ENCODE data around the gene SLC26A5. TPM values are rescaled to one million over a fixed set of nuclear protein-coding genes. Genes with fewer than 3 reads are reported as not detected.

The SLC26A5 gene
- polyA plus RNA-seq, 2 donors: 0.01 to 0.06 TPM

GRCh38 chr7:103389263-103389662 lies 56.7 kb downstream of the SLC26A5 start:
- no peak overlapping the region for H3K27ac ChIP-seq (ENCODE audit: low read depth in 2 of 2, low read length in 1 of 2)

GRCh38 chr7:103388469-103389140 lies 57.4 kb downstream of the SLC26A5 start:
- H3K36me3 ChIP-seq (ENCODE audit: control insufficient read depth in 2 of 2, insufficient read depth in 2 of 2, low read length in 1 of 2): no peaks in the 10 kb centered on the region
- H3K27me3 ChIP-seq (ENCODE audit: control insufficient read depth in 1 of 2, insufficient read depth in 2 of 2, low read length in 2 of 2): no peaks in the 10 kb centered on the region
- H3K4me3 ChIP-seq (ENCODE audit: low read depth in 1 of 2, low read length in 2 of 2): no peak overlapping the region
- no peaks in the 10 kb centered on the region for H3K9me3 ChIP-seq (ENCODE audit: control insufficient read depth in 2 of 2, insufficient read depth in 1 of 2, low read depth in 1 of 2, low read length in 1 of 2)
- no peaks in the 10 kb centered on the region for H3K4me1 ChIP-seq (ENCODE audit: control insufficient read depth in 2 of 2, insufficient read depth in 2 of 2, low read length in 1 of 2)
- H3K27ac ChIP-seq (ENCODE audit: low read depth in 2 of 2, low read length in 1 of 2): no peak overlapping the region
- 69 to 76% methylated on average over 4 of the region's 4 CpGs for WGBS, 2 donors

More at GRCh38 chr7:103389263-103389662, 56.7 kb downstream of the SLC26A5 start:
- Histone ChIP-seq H3K9me3 (ENCODE audit: control insufficient read depth in 2 of 2, insufficient read depth in 1 of 2, low read depth in 1 of 2, low read length in 1 of 2) (no peaks in the 10 kb centered on the region), H3K36me3 (ENCODE audit: control insufficient read depth in 2 of 2, insufficient read depth in 2 of 2, low read length in 1 of 2) (no peaks in the 10 kb centered on the region), H3K4me3 (ENCODE audit: low read depth in 1 of 2, low read length in 2 of 2) (no peak overlapping the region), H3K4me1 (ENCODE audit: control insufficient read depth in 2 of 2, insufficient read depth in 2 of 2, low read length in 1 of 2) (no peaks in the 10 kb centered on the region), H3K27me3 (ENCODE audit: control insufficient read depth in 1 of 2, insufficient read depth in 2 of 2, low read length in 2 of 2) (no peaks in the 10 kb centered on the region)
- WGBS, 2 donors: 82 to 87% methylated on average over 3 of the region's 3 CpGs

- Histone ChIP-seq H3K4me1 (ENCODE audit: control insufficient read depth in 2 of 2, insufficient read depth in 2 of 2, low read length in 1 of 2) (no peaks in the 10 kb centered on the region), H3K27ac (ENCODE audit: low read depth in 2 of 2, low read length in 1 of 2) (no peak overlapping the region), H3K9me3 (ENCODE audit: control insufficient read depth in 2 of 2, insufficient read depth in 1 of 2, low read depth in 1 of 2, low read length in 1 of 2) (no peaks in the 10 kb centered on the region), H3K27me3 (ENCODE audit: control insufficient read depth in 1 of 2, insufficient read depth in 2 of 2, low read length in 2 of 2) (no peaks in the 10 kb centered on the region), H3K4me3 (ENCODE audit: low read depth in 1 of 2, low read length in 2 of 2) (no peak overlapping the region), H3K36me3 (ENCODE audit: control insufficient read depth in 2 of 2, insufficient read depth in 2 of 2, low read length in 1 of 2) (no peaks in the 10 kb centered on the region)
- WGBS, 2 donors: 85 to 90% methylated on average over 1 of the region's 1 CpG
Observed at GRCh38 chr7:103387242-103387641, 58.8 kb downstream of the SLC26A5 start.

GRCh38 chr7:103382032-103382402 lies 64.0 kb downstream of the SLC26A5 start:
- Histone ChIP-seq H3K27ac (ENCODE audit: low read depth in 2 of 2, low read length in 1 of 2) (no peak overlapping the region), H3K9me3 (ENCODE audit: control insufficient read depth in 2 of 2, insufficient read depth in 1 of 2, low read depth in 1 of 2, low read length in 1 of 2) (no peaks in the 10 kb centered on the region)
- WGBS, 2 donors: 89 to 91% methylated on average over 5 of the region's 5 CpGs

GRCh38 chr7:103381280-103382031 lies 64.6 kb downstream of the SLC26A5 start:
- WGBS, 2 donors: 84 to 91% methylated on average over 4 of the region's 4 CpGs
- Histone ChIP-seq H3K27ac (ENCODE audit: low read depth in 2 of 2, low read length in 1 of 2) (no peak overlapping the region), H3K36me3 (ENCODE audit: control insufficient read depth in 2 of 2, insufficient read depth in 2 of 2, low read length in 1 of 2) (no peaks in the 10 kb centered on the region), H3K4me1 (ENCODE audit: control insufficient read depth in 2 of 2, insufficient read depth in 2 of 2, low read length in 1 of 2) (no peaks in the 10 kb centered on the region), H3K4me3 (ENCODE audit: low read depth in 1 of 2, low read length in 2 of 2) (no peak overlapping the region), H3K9me3 (ENCODE audit: control insufficient read depth in 2 of 2, insufficient read depth in 1 of 2, low read depth in 1 of 2, low read length in 1 of 2) (no peaks in the 10 kb centered on the region), H3K27me3 (ENCODE audit: control insufficient read depth in 1 of 2, insufficient read depth in 2 of 2, low read length in 2 of 2) (no peaks in the 10 kb centered on the region)

More at GRCh38 chr7:103382032-103382402, 64.0 kb downstream of the SLC26A5 start:
- Histone ChIP-seq H3K4me1 (ENCODE audit: control insufficient read depth in 2 of 2, insufficient read depth in 2 of 2, low read length in 1 of 2) (no peaks in the 10 kb centered on the region), H3K27me3 (ENCODE audit: control insufficient read depth in 1 of 2, insufficient read depth in 2 of 2, low read length in 2 of 2) (no peaks in the 10 kb centered on the region), H3K36me3 (ENCODE audit: control insufficient read depth in 2 of 2, insufficient read depth in 2 of 2, low read length in 1 of 2) (no peaks in the 10 kb centered on the region), H3K4me3 (ENCODE audit: low read depth in 1 of 2, low read length in 2 of 2) (no peak overlapping the region)

- H3K4me3 ChIP-seq (ENCODE audit: low read depth in 1 of 2, low read length in 2 of 2): no peak overlapping the region
- 67 to 75% methylated on average over 5 of the region's 5 CpGs for WGBS, 2 donors
- H3K9me3 ChIP-seq (ENCODE audit: control insufficient read depth in 2 of 2, insufficient read depth in 1 of 2, low read depth in 1 of 2, low read length in 1 of 2): no peaks in the 10 kb centered on the region
- no peaks in the 10 kb centered on the region for H3K36me3 ChIP-seq (ENCODE audit: control insufficient read depth in 2 of 2, insufficient read depth in 2 of 2, low read length in 1 of 2)
- no peaks in the 10 kb centered on the region for H3K27me3 ChIP-seq (ENCODE audit: control insufficient read depth in 1 of 2, insufficient read depth in 2 of 2, low read length in 2 of 2)
- H3K4me1 ChIP-seq (ENCODE audit: control insufficient read depth in 2 of 2, insufficient read depth in 2 of 2, low read length in 1 of 2): no peaks in the 10 kb centered on the region
- no peak overlapping the region for H3K27ac ChIP-seq (ENCODE audit: low read depth in 2 of 2, low read length in 1 of 2)
Observed at GRCh38 chr7:103380395-103381191, 65.4 kb downstream of the SLC26A5 start.

- Histone ChIP-seq H3K4me3 (ENCODE audit: low read depth in 1 of 2, low read length in 2 of 2) (no peak overlapping the region), H3K36me3 (ENCODE audit: control insufficient read depth in 2 of 2, insufficient read depth in 2 of 2, low read length in 1 of 2) (no peaks in the 10 kb centered on the region), H3K4me1 (ENCODE audit: control insufficient read depth in 2 of 2, insufficient read depth in 2 of 2, low read length in 1 of 2) (no peaks in the 10 kb centered on the region), H3K9me3 (ENCODE audit: control insufficient read depth in 2 of 2, insufficient read depth in 1 of 2, low read depth in 1 of 2, low read length in 1 of 2) (no peaks in the 10 kb centered on the region), H3K27ac (ENCODE audit: low read depth in 2 of 2, low read length in 1 of 2) (no peak overlapping the region), H3K27me3 (ENCODE audit: control insufficient read depth in 1 of 2, insufficient read depth in 2 of 2, low read length in 2 of 2) (no peaks in the 10 kb centered on the region)
- WGBS, 2 donors: 61 to 75% methylated on average over 3 of the region's 3 CpGs
Observed at GRCh38 chr7:103379270-103379975, 66.6 kb downstream of the SLC26A5 start.

GRCh38 chr7:103373866-103374643 lies 72.0 kb downstream of the SLC26A5 start:
- Histone ChIP-seq H3K9me3 (ENCODE audit: control insufficient read depth in 2 of 2, insufficient read depth in 1 of 2, low read depth in 1 of 2, low read length in 1 of 2) (no peaks in the 10 kb centered on the region), H3K27me3 (ENCODE audit: control insufficient read depth in 1 of 2, insufficient read depth in 2 of 2, low read length in 2 of 2) (no peaks in the 10 kb centered on the region), H3K4me1 (ENCODE audit: control insufficient read depth in 2 of 2, insufficient read depth in 2 of 2, low read length in 1 of 2) (no peaks in the 10 kb centered on the region), H3K36me3 (ENCODE audit: control insufficient read depth in 2 of 2, insufficient read depth in 2 of 2, low read length in 1 of 2) (no peaks in the 10 kb centered on the region), H3K4me3 (ENCODE audit: low read depth in 1 of 2, low read length in 2 of 2) (no peak overlapping the region), H3K27ac (ENCODE audit: low read depth in 2 of 2, low read length in 1 of 2) (no peak overlapping the region)
- WGBS, 2 donors: 55 to 57% methylated on average over 6 of the region's 6 CpGs

Data from esophagus (tissue), 2 donors.